HUES48 (cell line): ENCODE measurements around the gene CDH26.

Source experiments
- H3K27ac ChIP-seq: one replicate; pipeline ENCODE4 v1.7.0; 2013; ENCODE audit warnings: low read depth, low read length, inconsistent platforms
- H3K27me3 ChIP-seq: 2 replicates; pipeline ENCODE4 v1.6.1; 2013; ENCODE audit warnings: mild to moderate bottlenecking, low read length; ENCODE audit not compliant: control insufficient read depth, insufficient read depth
- H3K36me3 ChIP-seq: 2 replicates; pipeline ENCODE4 v1.6.1; 2013; ENCODE audit warnings: low read length; ENCODE audit not compliant: control insufficient read depth, insufficient read depth
- H3K4me1 ChIP-seq: 2 replicates; pipeline ENCODE4 v1.6.1; 2013; ENCODE audit warnings: mild to moderate bottlenecking, low read length; ENCODE audit not compliant: control insufficient read depth, insufficient read depth
- H3K4me3 ChIP-seq: 2 replicates; pipeline ENCODE4 v1.5.1; 2013; ENCODE audit warnings: mild to moderate bottlenecking, low read depth, low read length
- H3K9ac ChIP-seq: 2 replicates; pipeline ENCODE4 v1.6.1; 2013; ENCODE audit warnings: mild to moderate bottlenecking, low read depth, low read length, moderate library complexity
- H3K9me3 ChIP-seq: 2 replicates; pipeline ENCODE4 v1.6.1; 2013; ENCODE audit warnings: low read length; ENCODE audit not compliant: control insufficient read depth, insufficient read depth

The CDH26 gene

DNA sequence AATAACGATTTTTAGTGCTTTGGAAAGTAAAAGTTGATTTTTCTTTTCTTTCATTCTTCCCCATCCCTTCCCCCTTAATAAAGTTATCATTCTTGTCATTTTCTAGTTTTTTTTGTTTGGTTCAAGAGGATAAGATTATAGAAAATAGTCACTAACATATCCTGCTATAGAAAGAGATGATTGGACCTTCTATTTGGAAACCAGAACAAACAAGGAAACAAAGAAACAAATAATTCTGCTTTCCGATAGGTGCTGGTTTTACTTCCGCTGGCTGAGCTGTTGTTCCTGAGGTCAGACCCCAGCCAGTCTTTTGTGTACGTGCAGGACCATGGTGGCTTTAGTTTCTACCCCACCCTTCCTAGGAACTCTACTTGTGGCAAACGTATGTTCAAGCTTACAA is at the start of gene CDH26:
TSS of gene CDH26 (plus strand) at position 301 of the 400 bp plus-strand sequence. CDS start 304 bp downstream, outside the sequence.
- H3K27me3 ChIP-seq: no peaks in the 10 kb centered on the region
- H3K9me3 ChIP-seq: no peaks in the 10 kb centered on the region
- no peak within 1 kb of the TSS for H3K27ac ChIP-seq
- H3K36me3 ChIP-seq: no peaks in the 10 kb centered on the region
- H3K9ac ChIP-seq: no peak within 1 kb of the TSS
- H3K4me1 ChIP-seq: no peaks in the 10 kb centered on the region; the same call in 1 of the 2 replicates
- H3K4me3 ChIP-seq: no peak within 1 kb of the TSS

DNA sequence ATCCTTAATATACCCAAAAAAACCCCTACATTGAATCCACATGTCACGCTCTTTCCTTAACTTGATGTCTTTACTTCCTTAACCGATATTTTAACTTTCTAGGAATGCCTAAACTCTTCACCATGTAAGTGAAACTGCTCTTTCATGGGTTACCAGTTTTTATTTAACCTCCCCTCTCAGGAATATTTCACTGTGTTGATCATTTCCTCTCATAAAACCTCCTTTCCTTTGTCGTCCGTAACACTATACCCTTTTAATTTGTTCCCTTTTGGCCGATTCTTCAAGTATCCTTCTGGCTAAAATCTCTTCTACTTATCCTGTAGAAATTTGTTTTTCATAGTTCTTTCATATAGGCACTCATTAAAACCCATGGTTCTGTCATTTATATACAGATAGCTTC is 49.4 kb upstream of the CDH26 start:
- H3K36me3 ChIP-seq: no peaks in the 10 kb centered on the region
- H3K4me1 ChIP-seq: no peaks in the 10 kb centered on the region
- H3K27ac ChIP-seq: no peak overlapping the region
- H3K4me3 ChIP-seq: no peak overlapping the region
- H3K9me3 ChIP-seq: no peaks in the 10 kb centered on the region
- 0 out of 2 replicates have a peak, but pooled peaks cover 3% of the 10 kb centered on the region for H3K27me3 ChIP-seq
- H3K9ac ChIP-seq: no peak overlapping the region

- no peaks in the 10 kb centered on the region for H3K4me1 ChIP-seq
- H3K9me3 ChIP-seq: no peaks in the 10 kb centered on the region
- 0 out of 2 replicates have a peak, but pooled peaks cover 3% of the 10 kb centered on the region for H3K27me3 ChIP-seq
- H3K4me3 ChIP-seq: no peak overlapping the region
- H3K9ac ChIP-seq: no peak overlapping the region
- no peak overlapping the region for H3K27ac ChIP-seq
- no peaks in the 10 kb centered on the region for H3K36me3 ChIP-seq
Measured at GRCh38 chr20:59911041-59911440, 47.2 kb upstream of the CDH26 start.

GRCh38 chr20:59912609-59913008 is 45.6 kb upstream of the CDH26 start:
- no peak overlapping the region for H3K27ac ChIP-seq
- H3K4me1 ChIP-seq: no peaks in the 10 kb centered on the region
- H3K27me3 ChIP-seq: 0 out of 2 replicates have a peak, but pooled peaks cover 3% of the 10 kb centered on the region
- no peaks in the 10 kb centered on the region for H3K9me3 ChIP-seq
- H3K9ac ChIP-seq: no peak overlapping the region
- no peaks in the 10 kb centered on the region for H3K36me3 ChIP-seq
- H3K4me3 ChIP-seq: no peak overlapping the region

DNA sequence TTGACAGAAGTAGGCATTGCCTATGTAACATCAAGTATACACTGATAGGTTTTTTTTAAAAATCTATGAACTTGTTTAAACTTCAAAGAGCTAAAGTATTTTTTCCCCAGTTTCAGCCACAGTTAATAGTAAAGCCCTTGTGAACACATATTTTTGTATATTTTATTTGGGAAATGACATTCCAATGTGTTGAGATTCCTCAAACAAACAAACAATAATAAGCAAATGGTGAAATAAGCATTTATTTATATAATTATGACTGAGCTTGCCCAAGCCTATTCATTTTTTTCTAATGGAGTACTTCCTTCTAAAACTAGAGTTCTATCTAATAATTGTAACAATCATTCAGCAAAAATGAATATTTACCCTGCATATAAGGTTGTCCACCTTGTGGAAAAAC is 37.3 kb upstream of the CDH26 start:
- Histone ChIP-seq H3K9ac (no peak overlapping the region), H3K27me3 (no peaks in the 10 kb centered on the region), H3K36me3 (no peaks in the 10 kb centered on the region), H3K4me1 (peaks cover 7% of the 10 kb centered on the region), H3K4me3 (no peak overlapping the region), H3K27ac (no peak overlapping the region), H3K9me3 (no peaks in the 10 kb centered on the region)

DNA sequence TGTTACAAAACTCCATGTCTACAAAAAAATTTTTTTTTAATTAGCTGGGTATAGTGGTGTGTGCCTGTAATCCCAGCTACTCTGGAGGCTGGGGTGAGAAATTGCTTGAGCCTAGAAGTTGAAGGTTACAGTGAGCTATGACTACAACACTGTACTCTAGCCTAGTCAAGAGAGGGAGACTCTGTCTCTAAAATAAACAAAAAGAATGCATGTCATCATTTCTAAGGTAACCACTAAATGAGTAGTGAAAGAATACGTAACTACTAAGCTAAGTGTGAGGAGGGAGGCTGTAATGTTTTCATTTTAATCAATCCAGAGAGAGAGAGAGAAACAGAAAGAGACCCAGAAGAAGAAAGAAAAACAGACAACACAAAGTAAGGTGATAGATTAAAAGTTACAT is 34.7 kb upstream of the CDH26 start:
- Histone ChIP-seq H3K4me3 (no peak overlapping the region), H3K27ac (no peak overlapping the region), H3K27me3 (no peaks in the 10 kb centered on the region), H3K4me1 (peaks cover 2% of the 10 kb centered on the region; the same call in 1 of the 2 replicates), H3K36me3 (no peaks in the 10 kb centered on the region), H3K9me3 (no peaks in the 10 kb centered on the region), H3K9ac (no peak overlapping the region)

- no peaks in the 10 kb centered on the region for H3K9me3 ChIP-seq
- H3K36me3 ChIP-seq: no peaks in the 10 kb centered on the region
- H3K4me1 ChIP-seq: no peaks in the 10 kb centered on the region
- no peak overlapping the region for H3K27ac ChIP-seq
- no peak overlapping the region for H3K9ac ChIP-seq
- H3K4me3 ChIP-seq: no peak overlapping the region
- H3K27me3 ChIP-seq: no peaks in the 10 kb centered on the region
Measured at GRCh38 chr20:59925359-59925758, 32.9 kb upstream of the CDH26 start.

GRCh38 chr20:59925899-59926298 is 32.3 kb upstream of the CDH26 start:
- no peak overlapping the region for H3K4me3 ChIP-seq
- no peaks in the 10 kb centered on the region for H3K4me1 ChIP-seq
- no peaks in the 10 kb centered on the region for H3K9me3 ChIP-seq
- no peak overlapping the region for H3K27ac ChIP-seq
- H3K27me3 ChIP-seq: no peaks in the 10 kb centered on the region
- H3K9ac ChIP-seq: no peak overlapping the region
- no peaks in the 10 kb centered on the region for H3K36me3 ChIP-seq

GRCh38 chr20:59931511-59932312 is 26.5 kb upstream of the CDH26 start:
- H3K4me1 ChIP-seq: peaks cover 8% of the 10 kb centered on the region
- no peak overlapping the region for H3K4me3 ChIP-seq
- H3K9ac ChIP-seq: no peak overlapping the region
- H3K27me3 ChIP-seq: peaks cover 21% of the 10 kb centered on the region
- peak overlapping the region; percentile 30 for H3K27ac ChIP-seq
- H3K36me3 ChIP-seq: no peaks in the 10 kb centered on the region
- H3K9me3 ChIP-seq: no peaks in the 10 kb centered on the region

DNA sequence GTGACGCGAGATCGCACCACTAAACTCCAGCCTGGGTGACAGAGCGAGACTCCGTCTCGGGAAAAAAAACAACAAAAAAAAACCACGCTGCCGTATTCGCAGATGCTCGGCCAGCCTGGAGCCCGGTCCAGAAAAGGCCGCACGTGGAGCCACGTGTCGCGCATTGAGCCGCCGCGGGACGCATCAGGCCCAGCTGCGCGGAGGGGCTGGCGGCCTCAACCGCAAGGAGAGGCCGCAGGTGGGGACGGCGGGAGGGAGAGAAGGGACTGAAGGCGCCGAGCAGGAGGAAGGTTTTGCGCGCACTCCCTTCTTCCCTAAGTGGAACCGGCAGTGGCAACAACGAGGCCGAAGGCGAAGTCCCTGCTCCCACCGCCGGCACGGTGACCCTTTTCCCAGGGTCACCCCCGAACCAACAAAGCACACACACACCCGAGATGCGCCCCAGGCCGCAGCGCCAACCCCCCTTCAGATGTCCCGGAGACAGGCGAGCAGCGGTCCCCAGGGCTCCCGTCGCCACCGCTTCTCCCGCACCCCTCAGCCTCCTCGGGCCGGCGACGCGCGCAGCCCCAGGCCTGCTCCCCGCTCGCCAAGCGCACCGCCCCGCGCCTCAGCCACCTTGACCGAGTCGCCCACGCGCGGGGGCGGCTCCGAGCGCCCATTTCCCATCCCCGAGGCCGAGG is 25.5 kb upstream of the CDH26 start:
- H3K4me3 ChIP-seq: no peak overlapping the region
- peaks cover 8% of the 10 kb centered on the region for H3K4me1 ChIP-seq
- no peaks in the 10 kb centered on the region for H3K36me3 ChIP-seq
- H3K27me3 ChIP-seq: peaks cover 21% of the 10 kb centered on the region
- H3K9me3 ChIP-seq: no peaks in the 10 kb centered on the region
- H3K9ac ChIP-seq: no peak overlapping the region
- no peak overlapping the region for H3K27ac ChIP-seq

GRCh38 chr20:59933296-59933848 is 24.9 kb upstream of the CDH26 start, which contains the start of gene SYCP2:
Gene SYCP2, minus strand, starts transcription at chr20:59933637. Its CDS starts 11,224 bp downstream, at chr20:59922413.
- Histone ChIP-seq H3K27ac (no peak within 1 kb of the TSS), H3K4me3 (peak within 1 kb of the TSS; percentile 57), H3K36me3 (no peaks in the 10 kb centered on the region), H3K4me1 (peaks cover 8% of the 10 kb centered on the region), H3K9me3 (no peaks in the 10 kb centered on the region), H3K27me3 (peaks cover 28% of the 10 kb centered on the region), H3K9ac (no peak within 1 kb of the TSS)
